Peyer's patch (tissue), 4 donors: ENCODE data around the gene HENMT1. TPM values are rescaled to one million over a fixed set of nuclear protein-coding genes. Genes with fewer than 3 reads are reported as not detected.
"Not testable (repeated sequence)": the region's sequence is repeated elsewhere in the genome, so short reads cannot be mapped to it uniquely, and the experiment has no call there.

Experiments
- DNase-seq, 3 donors: peaks; one replicate each; pipeline ENCODE4 v3.0.0-alpha.2; 2017 to 2019
- H3K27ac ChIP-seq, 4 donors: fragments of 200-600 bp; sonication (generic); one replicate each; pipeline ENCODE4 v1.5.1; 2016 to 2019
- H3K27me3 ChIP-seq, 2 donors: fragments of 200-600 bp; sonication (generic); one replicate each; pipeline ENCODE4 v1.5.1; 2019
- H3K36me3 ChIP-seq, 3 donors: fragments of 200-600 bp; sonication (generic); one replicate each; pipeline ENCODE4 v1.5.1; 2016 to 2019
- H3K4me1 ChIP-seq, 4 donors: fragments of 200-600 bp; sonication (generic); one replicate each; pipeline ENCODE4 v1.5.1; 2016 to 2019
- H3K4me3 ChIP-seq, 4 donors: fragments of 200-600 bp; sonication (generic); 1 replicate in 3 of 4; 2 replicates in 1 of 4; pipeline ENCODE4 v1.5.1; 2016 to 2019; ENCODE audit warnings: mild to moderate bottlenecking in 1 of 4
- H3K9me3 ChIP-seq, 4 donors: fragments of 200-600 bp; sonication (generic); one replicate each; pipeline ENCODE4 v1.5.1; 2016 to 2019; ENCODE audit warnings: mild to moderate bottlenecking in 1 of 4
- CTCF ChIP-seq, 6 experiments: fragments of 450-650 bp in 4 of 6; fragments of 200-600 bp in 2 of 6; sonication (generic) in 1 of 6; IDR thresholded peaks; one replicate each; pipeline ENCODE4 v1.5.1; 2017 to 2019; ENCODE audit warnings: antibody characterized with exemption in 6 of 6, mild to moderate bottlenecking in 3 of 6, moderate library complexity in 1 of 6
- POLR2A ChIP-seq, 2 donors: fragments of 450-650 bp; IDR thresholded peaks; one replicate each; pipeline ENCODE4 v1.5.1; 2017; ENCODE audit warnings: antibody characterized with exemption in 2 of 2, mild to moderate bottlenecking in 2 of 2, moderate library complexity in 2 of 2
- total RNA-seq, 4 donors: library from RNA; depleted of rRNA; stranded (reverse); fragments of >200 nt; gene quantifications; one replicate each; pipeline ENCODE4 v1.1.0, GENCODE V29; 2016

The HENMT1 gene
- total RNA-seq, 4 donors from 2014 or later = 2.7 to 8.3 (median 5.4) TPM

GRCh38 chr1:108668777-108669176, 7.9 kb upstream of the HENMT1 start:
- Histone ChIP-seq H3K4me1 (no peaks in the 10 kb centered on the region), H3K4me3 (no peak overlapping the region), H3K27me3 (no peaks in the 10 kb centered on the region), H3K36me3 (no peaks in the 10 kb centered on the region), H3K27ac (no peak overlapping the region), H3K9me3 (no peaks in the 10 kb centered on the region)
- TF ChIP-seq CTCF (IDR thresholded peaks at IDR 0.05) = no peak
- DNase-seq = no peak

GRCh38 chr1:108667422-108667821, 6.5 kb upstream of the HENMT1 start:
- not testable (repeated sequence) for H3K27me3 ChIP-seq, DNase-seq, H3K4me3 ChIP-seq, H3K27ac ChIP-seq, H3K4me1 ChIP-seq, H3K36me3 ChIP-seq, H3K9me3 ChIP-seq

- no peak for TF ChIP-seq CTCF (IDR thresholded peaks at IDR 0.05)
- TF ChIP-seq POLR2A (IDR thresholded peaks at IDR 0.05) = no peak
- no peak for DNase-seq
- Histone ChIP-seq H3K4me1 (peaks cover 0 to 7% (median 0%) of the 10 kb centered on the region in 4 donors), H3K27me3 (no peaks in the 10 kb centered on the region), H3K27ac (no peak overlapping the region), H3K4me3 (no peak overlapping the region), H3K9me3 (no peaks in the 10 kb centered on the region), H3K36me3 (no peaks in the 10 kb centered on the region)
Measured at GRCh38 chr1:108665771-108666170, 4.9 kb upstream of the HENMT1 start.

- H3K36me3 ChIP-seq = no peaks in the 10 kb centered on the region
- no peak overlapping the region for H3K4me3 ChIP-seq
- peaks cover 0 to 7% (median 0%) of the 10 kb centered on the region in 4 donors for H3K4me1 ChIP-seq
- no peak for DNase-seq
- no peak overlapping the region for H3K27ac ChIP-seq
- no peaks in the 10 kb centered on the region for H3K27me3 ChIP-seq
- no peaks in the 10 kb centered on the region for H3K9me3 ChIP-seq
- TF ChIP-seq CTCF (IDR thresholded peaks at IDR 0.05) (no peak), POLR2A (IDR thresholded peaks at IDR 0.05) (no peak)
Measured at GRCh38 chr1:108665067-108665466, 4.2 kb upstream of the HENMT1 start.

GRCh38 chr1:108664481-108664880, 3.6 kb upstream of the HENMT1 start:
- Histone ChIP-seq H3K9me3 (no peaks in the 10 kb centered on the region), H3K27me3 (no peaks in the 10 kb centered on the region)
- no peak for DNase-seq

GRCh38 chr1:108663074-108663473, 2.2 kb upstream of the HENMT1 start:
- peaks cover 0 to 7% (median 0%) of the 10 kb centered on the region in 4 donors for H3K4me1 ChIP-seq
- no peak overlapping the region for H3K27ac ChIP-seq
- TF ChIP-seq CTCF (IDR thresholded peaks at IDR 0.05) = no peak
- no peaks in the 10 kb centered on the region for H3K9me3 ChIP-seq
- DNase-seq = no peak
- no peaks in the 10 kb centered on the region for H3K36me3 ChIP-seq
- H3K4me3 ChIP-seq = no peak overlapping the region
- no peaks in the 10 kb centered on the region for H3K27me3 ChIP-seq

More at GRCh38 chr1:108664481-108664880, 3.6 kb upstream of the HENMT1 start:
- Histone ChIP-seq H3K4me1 (peaks cover 0 to 7% (median 0%) of the 10 kb centered on the region in 4 donors), H3K4me3 (no peak overlapping the region), H3K27ac (no peak overlapping the region), H3K36me3 (no peaks in the 10 kb centered on the region)
- no peak for TF ChIP-seq CTCF (IDR thresholded peaks at IDR 0.05)
- TF ChIP-seq POLR2A (IDR thresholded peaks at IDR 0.05) = no peak
